Natural killer cell (primary cell): ENCODE measurements around the gene GARRE1. TPM values are rescaled to one million over a fixed set of nuclear protein-coding genes. Genes with fewer than 3 reads are reported as not detected.

Experiments
- ATAC-seq, 3 donors: fragments of 150-1000 bp in 2 of 3; fragments of 200-7000 bp in 1 of 3; cut with Tn5 transposase; 1 replicate in 1 of 3; 2 replicates in 2 of 3; pipeline ENCODE4 v1.10.0; 2021; ENCODE audit warnings: mild to moderate bottlenecking in 2 of 3, moderate library complexity in 2 of 3
- DNase-seq, 2 donors: peaks; one replicate each; pipeline versions ENCODE4 v3.0.0 to v3.0.0-alpha.2; 2013 to 2021; ENCODE audit warnings: mixed read lengths in 1 of 2
- H3K27ac ChIP-seq: one replicate; pipeline ENCODE4 v1.5.1; 2013; ENCODE audit warnings: mild to moderate bottlenecking, low read length
- H3K27me3 ChIP-seq: one replicate; pipeline ENCODE4 v1.6.1; 2013; ENCODE audit warnings: low read length; ENCODE audit not compliant: control insufficient read depth, insufficient read depth
- H3K36me3 ChIP-seq: one replicate; pipeline ENCODE4 v1.6.1; 2013; ENCODE audit warnings: low read length; ENCODE audit not compliant: control insufficient read depth, insufficient read depth
- H3K4me1 ChIP-seq: one replicate; pipeline ENCODE4 v1.6.1; 2013; ENCODE audit warnings: low read length; ENCODE audit not compliant: control insufficient read depth, insufficient read depth
- H3K4me3 ChIP-seq: one replicate; pipeline ENCODE4 v1.5.1; 2013; ENCODE audit warnings: low read length
- H3K9me3 ChIP-seq: one replicate; pipeline ENCODE4 v1.6.1; 2013; ENCODE audit warnings: low read length; ENCODE audit not compliant: control insufficient read depth, insufficient read depth
- H3K27ac Mint-ChIP-seq, 2 donors: one replicate each; pipeline ENCODE4 v1.8.0; 2022; ENCODE audit warnings: mild to moderate bottlenecking in 2 of 2, mixed read lengths in 2 of 2, moderate library complexity in 1 of 2
- H3K27me3 Mint-ChIP-seq, 2 donors: one replicate each; pipeline ENCODE4 v1.8.0; 2022; ENCODE audit warnings: low read depth in 2 of 2, mixed read lengths in 2 of 2
- H3K36me3 Mint-ChIP-seq: one replicate; pipeline ENCODE4 v1.8.0; 2022; ENCODE audit warnings: mixed read lengths
- H3K4me1 Mint-ChIP-seq, 2 donors: one replicate each; pipeline ENCODE4 v1.8.0; 2022; ENCODE audit warnings: mixed read lengths in 2 of 2
- H3K4me3 Mint-ChIP-seq: one replicate; pipeline ENCODE4 v1.8.0; 2022; ENCODE audit warnings: mild to moderate bottlenecking, moderate library complexity, mixed read lengths
- H3K9me3 Mint-ChIP-seq, 2 donors: one replicate each; pipeline ENCODE4 v1.8.0; 2022; ENCODE audit warnings: mixed read lengths in 2 of 2
- CTCF ChIP-seq: fragments of 200-600 bp; IDR thresholded peaks from one replicate; pipeline ENCODE4 v1.8.0; 2022; ENCODE audit warnings: antibody characterized with exemption
- WGBS: methylation state at CpG from one replicate; pipeline ENCODE4 v1.1.7; 2013; ENCODE audit warnings: missing lambda C conversion rate; ENCODE audit not compliant: insufficient coverage; 5-methylcytosine and 5-hydroxymethylcytosine counted together
- intact Hi-C: fragments of 100-400 bp; cut with micrococcal nuclease; formaldehyde crosslinking; loops from one replicate; pipeline ENCODE4 v1.14.2; 2022
- total RNA-seq, 4 donors: library from RNA; stranded (reverse); fragments of 120-200 nt in 1 of 4; gene quantifications; one replicate each; pipeline versions ENCODE4 v1.2.3 to v1.2.4, GENCODE V29; 2013 to 2022

GARRE1 gene
- total RNA-seq, 3 donors from 2014 or later (not counting 1 experiment from before 2014, with no cell fraction given), result 21.9 to 29.2 (median 22.0) TPM

- Mint-ChIP-seq H3K27me3 (no peaks in the 10 kb centered on the region), H3K36me3 (no peaks in the 10 kb centered on the region), H3K4me1 (peaks cover 24 to 44% of the 10 kb centered on the region in 2 donors), H3K9me3 (no peaks in the 10 kb centered on the region), H3K27ac (no peak overlapping the region), H3K4me3 (no peak overlapping the region)
- TF ChIP-seq CTCF, result no peak
- Histone ChIP-seq H3K4me3 (no peak overlapping the region), H3K27me3 (no peaks in the 10 kb centered on the region), H3K27ac (no peak overlapping the region), H3K9me3 (no peaks in the 10 kb centered on the region), H3K4me1 (peaks cover 30% of the 10 kb centered on the region), H3K36me3 (no peaks in the 10 kb centered on the region)
- no peak for ATAC-seq
- no peak for DNase-seq
- intact Hi-C loops, result no loop called here
- 95% methylated on average over 7 of the region's 7 CpGs for WGBS
Measured at GRCh38 chr19:34274284-34274826, 20.0 kb downstream of the GARRE1 start.

DNA sequence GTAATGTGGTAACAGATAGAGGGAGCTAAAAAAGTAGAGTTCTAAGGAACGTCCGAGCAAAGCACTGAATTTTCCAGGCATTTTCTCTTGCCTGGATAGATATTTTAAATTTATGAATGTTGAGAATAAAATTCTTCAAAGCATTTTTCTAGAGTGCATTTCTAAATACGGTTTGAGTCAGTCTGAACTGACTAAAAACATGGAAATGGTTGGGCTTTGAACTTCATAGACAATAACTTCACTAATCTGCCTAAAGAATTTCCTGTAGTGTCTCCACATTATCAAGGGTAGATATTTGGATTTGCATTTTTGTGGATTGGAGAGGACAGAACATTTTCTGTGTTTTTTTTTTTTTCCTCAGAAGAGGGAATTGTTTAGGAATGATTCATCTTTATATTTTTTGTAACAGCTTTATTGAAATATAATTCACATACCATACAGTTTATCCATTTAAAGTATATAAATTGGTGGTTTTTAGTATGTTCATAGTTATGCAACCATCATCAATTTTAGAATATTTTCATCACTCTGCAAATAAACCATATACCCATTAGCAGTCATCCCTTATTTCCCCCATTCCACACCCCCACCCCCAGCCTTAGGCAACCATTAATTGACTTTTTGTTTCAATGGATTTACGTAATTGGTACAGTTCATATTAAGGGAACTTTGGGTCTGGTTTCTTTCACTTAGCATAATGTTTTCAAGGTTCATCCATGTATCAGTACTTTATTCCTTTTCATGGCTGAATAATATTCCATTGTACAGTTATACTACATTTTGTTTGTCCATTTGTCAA lies 20.7 kb downstream of the GARRE1 start:
- H3K36me3 Mint-ChIP-seq, result no peaks in the 10 kb centered on the region
- no peak for ATAC-seq
- intact Hi-C loops, result no loop called here
- no peaks in the 10 kb centered on the region for H3K27me3 Mint-ChIP-seq
- WGBS, result 91% methylated on average over 2 of the region's 4 CpGs
- H3K4me1 Mint-ChIP-seq, result peaks cover 18 to 37% of the 10 kb centered on the region in 2 donors
- no peaks in the 10 kb centered on the region for H3K9me3 ChIP-seq
- H3K27me3 ChIP-seq, result no peaks in the 10 kb centered on the region
- no peak overlapping the region for H3K27ac Mint-ChIP-seq
- TF ChIP-seq CTCF, result no peak
- H3K36me3 ChIP-seq, result no peaks in the 10 kb centered on the region
- H3K4me3 ChIP-seq, result no peak overlapping the region
- H3K9me3 Mint-ChIP-seq, result no peaks in the 10 kb centered on the region
- H3K4me3 Mint-ChIP-seq, result no peak overlapping the region
- DNase-seq, result no peak
- peaks cover 23% of the 10 kb centered on the region for H3K4me1 ChIP-seq
- H3K27ac ChIP-seq, result no peak overlapping the region

- H3K9me3 Mint-ChIP-seq, result no peaks in the 10 kb centered on the region
- Histone ChIP-seq H3K4me1 (peaks cover 16% of the 10 kb centered on the region), H3K36me3 (no peaks in the 10 kb centered on the region), H3K4me3 (no peak overlapping the region), H3K9me3 (no peaks in the 10 kb centered on the region), H3K27me3 (no peaks in the 10 kb centered on the region), H3K27ac (no peak overlapping the region)
- peaks cover 11 to 30% of the 10 kb centered on the region in 2 donors for H3K4me1 Mint-ChIP-seq
- no peak for ATAC-seq
- intact Hi-C loops, result no loop called here
- 93% methylated on average over 1 of the region's 1 CpG for whole genome bisulfite sequencing
- no peaks in the 10 kb centered on the region for H3K27me3 Mint-ChIP-seq
- no peak for DNase-seq
- H3K4me3 Mint-ChIP-seq, result no peak overlapping the region
- H3K27ac Mint-ChIP-seq, result no peak overlapping the region
- no peak for TF ChIP-seq CTCF
- H3K36me3 Mint-ChIP-seq, result no peaks in the 10 kb centered on the region
Measured at GRCh38 chr19:34275705-34276104, 21.4 kb downstream of the GARRE1 start.
